Keratinocyte (primary cell): ENCODE results near the gene ASTL. TPM values are rescaled to one million over a fixed set of nuclear protein-coding genes. Genes with fewer than 3 reads are reported as not detected.

ENCODE experiments used
- DNase-seq: peaks from one replicate; pipeline ENCODE4 v3.0.0-alpha.2; 2011; ENCODE audit warnings: low read depth, missing footprints, low spot score
- FAIRE-seq: peaks from 2 replicates; lab custom pipeline; 2011; peaks lifted over from hg19 to GRCh38; lab: Jason Lieb, UNC
- H2AFZ ChIP-seq: 2 replicates; pipeline ENCODE4 v1.6.0; 2012; ENCODE audit warnings: low read length, control low read depth, inconsistent platforms; ENCODE audit not compliant: control insufficient read depth
- H3K27ac ChIP-seq: 2 replicates; pipeline ENCODE4 v1.5.1; 2011; ENCODE audit warnings: low read length; ENCODE audit not compliant: control insufficient read depth, insufficient read depth
- H3K27me3 ChIP-seq: 3 replicates; pipeline ENCODE4 v1.6.0; 2011; ENCODE audit warnings: low read length; ENCODE audit not compliant: control insufficient read depth, insufficient read depth; ENCODE audit errors: extremely low read depth
- H3K36me3 ChIP-seq, 2 experiments: 2 replicates in 1 of 2; 3 replicates in 1 of 2; pipeline ENCODE4 v1.5.1; 2011; ENCODE audit warnings: low read length in 2 of 2, mild to moderate bottlenecking in 1 of 2; ENCODE audit not compliant: control insufficient read depth in 2 of 2, insufficient read depth in 2 of 2; ENCODE audit errors: extremely low read depth in 1 of 2
- H3K4me1 ChIP-seq: 3 replicates; pipeline ENCODE4 v1.5.1; 2011; ENCODE audit warnings: low read length; ENCODE audit not compliant: control insufficient read depth, insufficient read depth; ENCODE audit errors: extremely low read depth
- H3K4me2 ChIP-seq: 3 replicates; pipeline ENCODE4 v1.6.0; 2011; ENCODE audit warnings: low read depth, low read length; ENCODE audit not compliant: control insufficient read depth, insufficient read depth; ENCODE audit errors: extremely low read depth
- H3K4me3 ChIP-seq, 3 experiments: fragments of 200-600 bp in 1 of 3; sonication (generic) in 1 of 3; 2 replicates in 2 of 3; 3 replicates in 1 of 3; pipeline ENCODE4 v1.5.1; 2011 to 2016; ENCODE audit warnings: low read length in 3 of 3, mild to moderate bottlenecking in 3 of 3, control low read depth in 2 of 3, inconsistent platforms in 1 of 3, low read depth in 1 of 3, mixed read lengths in 1 of 3, mixed run types in 1 of 3, moderate library complexity in 1 of 3; ENCODE audit not compliant: control insufficient read depth in 2 of 3, insufficient read depth in 2 of 3; ENCODE audit errors: extremely low read depth in 1 of 3
- H3K79me2 ChIP-seq: 2 replicates; pipeline ENCODE4 v1.6.0; 2012; ENCODE audit warnings: low read length; ENCODE audit not compliant: control insufficient read depth, insufficient read depth
- H3K9ac ChIP-seq: 3 replicates; pipeline ENCODE4 v1.6.0; 2011; ENCODE audit warnings: low read length; ENCODE audit not compliant: control insufficient read depth, insufficient read depth; ENCODE audit errors: extremely low read depth
- H3K9me1 ChIP-seq: 3 replicates; pipeline ENCODE4 v1.6.0; 2011; ENCODE audit warnings: low read length; ENCODE audit not compliant: control insufficient read depth, insufficient read depth; ENCODE audit errors: extremely low read depth
- H3K9me3 ChIP-seq: 2 replicates; pipeline ENCODE4 v1.5.1; 2012; ENCODE audit warnings: low read depth, low read length; ENCODE audit not compliant: control insufficient read depth
- H4K20me1 ChIP-seq: 3 replicates; pipeline ENCODE4 v1.6.0; 2011; ENCODE audit warnings: low read length; ENCODE audit not compliant: control insufficient read depth, insufficient read depth; ENCODE audit errors: extremely low read depth
- CTCF ChIP-seq, 3 experiments: IDR thresholded peaks in 1 of 3; conservative IDR thresholded peaks in 1 of 3; optimal IDR thresholded peaks in 1 of 3; 2 replicates in 2 of 3; 3 replicates in 1 of 3; pipeline versions ENCODE3 to v1.5.1; 2011; ENCODE audit warnings: low read length in 3 of 3, mild to moderate bottlenecking in 3 of 3, moderate library complexity in 2 of 3, control low read depth in 1 of 3, inconsistent platforms in 1 of 3; ENCODE audit not compliant: insufficient read depth in 2 of 3; ENCODE audit errors: extremely low read depth in 1 of 3
- EZH2 ChIP-seq: IDR thresholded peaks from one replicate; pipeline ENCODE4 v1.6.1; 2012; ENCODE audit warnings: inconsistent platforms, mild to moderate bottlenecking, low read length, moderate library complexity
- dilution Hi-C: fragments of 300-500 bp; cut with MboI; formaldehyde crosslinking; loops from one replicate; pipeline ENCODE4 v1.7.0; 2020; ENCODE audit warnings: low sequenced_read_pairs; ENCODE audit not compliant: extremely low pct_ligation_motif_present
- polyA plus RNA-seq, 5 experiments: library from polyadenylated mRNA; depleted of rRNA in 3 of 5; stranded (reverse) in 3 of 5; stranded (forward) in 1 of 5; unstranded in 1 of 5; fragments of >200 nt; gene quantifications; 1 replicate in 1 of 5; 2 replicates in 3 of 5; 3 replicates in 1 of 5; pipeline versions ENCODE4 v1.2.1 to v1.2.3, GENCODE V29; 2011 to 2012; ENCODE audit warnings: missing spikeins in 2 of 5, low read depth in 1 of 5, low replicate concordance in 1 of 5

The ASTL gene
- polyA plus RNA-seq, 1 donor (not counting 4 experiments of a cell fraction or from before 2014, with no cell fraction given), result not detected

GRCh38 chr2:96150007-96150640, 11.8 kb upstream of the ASTL start:
- DNase-seq (no peak), FAIRE-seq (no peak)
- Histone ChIP-seq H3K4me1 (peaks cover 33% of the 10 kb centered on the region), H3K27ac (no peak overlapping the region), H3K27me3 (peaks cover 1% of the 10 kb centered on the region), H4K20me1 (no peaks in the 10 kb centered on the region), H3K9me1 (no peaks in the 10 kb centered on the region), H3K4me3 (no peak overlapping the region), H3K9ac (no peak overlapping the region), H3K79me2 (no peaks in the 10 kb centered on the region), H3K4me2 (no peak overlapping the region), H3K36me3 (no peaks in the 10 kb centered on the region), H3K9me3 (no peaks in the 10 kb centered on the region), H2AFZ (no peak overlapping the region)
- dilution Hi-C loops, result no loop called here
- TF ChIP-seq CTCF (optimal IDR thresholded peaks at IDR 0.05 in 1 of 3, IDR thresholded peaks at IDR 0.05 in 1 of 3, conservative IDR thresholded peaks at IDR 0.05 in 1 of 3; ENCODE audit: extremely low read depth in 1 of 3, insufficient read depth in 2 of 3, low read length in 3 of 3) (no peak), EZH2 (no peak)

- Histone ChIP-seq H3K4me1 (peaks cover 37% of the 10 kb centered on the region), H3K36me3 (no peaks in the 10 kb centered on the region), H3K9me3 (no peaks in the 10 kb centered on the region), H4K20me1 (no peaks in the 10 kb centered on the region), H3K79me2 (no peaks in the 10 kb centered on the region), H3K4me3 (peak overlapping the region in 1 of 3 experiments; percentile 17), H3K9me1 (no peaks in the 10 kb centered on the region), H3K4me2 (peak overlapping the region; percentile 54), H3K9ac (no peak overlapping the region), H2AFZ (peak overlapping the region; percentile 61), H3K27ac (peak overlapping the region; percentile 4), H3K27me3 (no peaks in the 10 kb centered on the region)
- DNase-seq (peak; percentile 80), FAIRE-seq (no peak)
- TF ChIP-seq CTCF (optimal IDR thresholded peaks at IDR 0.05 in 1 of 3, IDR thresholded peaks at IDR 0.05 in 1 of 3, conservative IDR thresholded peaks at IDR 0.05 in 1 of 3; ENCODE audit: extremely low read depth in 1 of 3, insufficient read depth in 2 of 3, low read length in 3 of 3) (no peak), EZH2 (no peak)
- dilution Hi-C loops, result no loop called here
Observed at GRCh38 chr2:96148410-96149217, 10.3 kb upstream of the ASTL start.
